DMS153 treated with DMSO at 0.1 percent for 48 hours (cell line): ENCODE measurements around the gene RCSD1.
"Not testable (repeated sequence)": the region's sequence is repeated elsewhere in the genome, so short reads cannot be mapped to it uniquely, and the experiment has no call there.

Experiments
- DNase-seq: peaks from one replicate; lab custom pipeline; 2025; ENCODE audit not compliant: unreplicated experiment; lab: John Stamatoyannopoulos, UW

RCSD1 gene, protein sequence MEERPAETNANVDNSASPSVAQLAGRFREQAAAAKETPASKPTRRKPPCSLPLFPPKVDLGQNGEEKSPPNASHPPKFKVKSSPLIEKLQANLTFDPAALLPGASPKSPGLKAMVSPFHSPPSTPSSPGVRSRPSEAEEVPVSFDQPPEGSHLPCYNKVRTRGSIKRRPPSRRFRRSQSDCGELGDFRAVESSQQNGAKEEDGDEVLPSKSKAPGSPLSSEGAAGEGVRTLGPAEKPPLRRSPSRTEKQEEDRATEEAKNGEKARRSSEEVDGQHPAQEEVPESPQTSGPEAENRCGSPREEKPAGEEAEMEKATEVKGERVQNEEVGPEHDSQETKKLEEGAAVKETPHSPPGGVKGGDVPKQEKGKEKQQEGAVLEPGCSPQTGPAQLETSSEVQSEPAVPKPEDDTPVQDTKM

DNA sequence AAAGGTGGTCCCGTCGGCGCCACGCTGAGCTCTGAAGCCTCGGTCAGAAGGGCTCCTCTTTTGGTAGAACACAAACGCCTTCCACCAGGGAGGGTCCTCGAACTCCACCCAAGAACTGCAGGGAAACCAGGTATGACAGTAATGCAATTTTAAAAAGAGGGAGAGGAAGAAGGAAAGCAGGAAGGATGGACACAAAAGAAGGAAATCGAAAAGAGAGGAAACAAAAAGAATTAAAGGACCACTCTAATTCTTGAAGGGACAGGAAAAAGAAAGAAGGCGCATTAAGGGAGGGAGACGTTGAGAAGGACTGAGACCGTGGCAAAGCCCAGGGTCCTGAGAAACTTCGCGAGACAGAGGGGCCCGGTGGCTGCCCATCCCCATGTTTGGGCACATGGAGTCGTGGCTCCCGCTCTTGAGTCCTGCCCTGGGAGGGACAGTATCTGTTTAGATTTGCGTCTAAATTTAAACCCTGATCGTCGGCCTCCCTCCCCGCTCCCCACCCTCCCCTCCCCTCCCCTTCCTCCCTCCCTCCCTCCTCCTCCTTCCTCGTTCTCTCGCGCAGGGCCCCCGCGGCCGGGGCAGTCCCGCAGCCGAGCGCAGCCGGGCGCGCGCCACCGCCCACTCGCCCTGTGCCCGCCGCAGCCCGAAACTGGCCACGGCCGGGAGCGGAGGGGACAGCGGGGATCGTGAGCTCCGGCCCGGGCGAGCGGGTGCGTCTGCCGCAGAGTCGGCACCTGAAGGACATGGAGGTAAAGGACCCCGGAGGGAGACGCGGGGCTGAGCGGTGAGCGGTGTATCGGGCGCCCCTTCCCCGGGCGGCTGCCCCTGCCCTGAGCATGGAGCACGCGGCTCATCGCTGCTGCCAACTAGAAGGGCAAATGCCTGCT lies at the start of gene RCSD1:
TSS of gene RCSD1 (plus strand) at position 552 of the 887 bp plus-strand sequence. CDS start at position 744, 192 bp downstream.
- no peak for DNase-seq

DNA sequence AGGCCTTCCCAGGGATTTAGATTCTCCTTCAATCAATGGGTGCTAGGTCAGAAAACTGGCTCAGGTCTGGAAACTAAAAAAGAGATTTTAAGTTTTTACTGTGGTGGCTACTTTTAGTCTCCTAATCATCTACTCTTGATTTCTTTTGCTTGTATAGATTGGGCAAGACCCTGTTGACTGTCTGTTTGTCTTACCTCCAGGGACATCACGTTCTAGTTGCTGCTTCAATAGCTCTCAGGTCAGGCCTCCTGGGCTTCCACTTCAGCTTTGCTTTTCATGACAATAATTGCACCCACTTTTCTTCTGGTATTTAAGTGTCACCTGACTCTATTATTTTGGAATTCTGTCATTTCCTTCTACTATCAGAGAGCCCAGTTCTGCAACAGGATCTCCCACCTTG lies 48.0 kb upstream of the RCSD1 start:
- DNase-seq: no peak

DNA sequence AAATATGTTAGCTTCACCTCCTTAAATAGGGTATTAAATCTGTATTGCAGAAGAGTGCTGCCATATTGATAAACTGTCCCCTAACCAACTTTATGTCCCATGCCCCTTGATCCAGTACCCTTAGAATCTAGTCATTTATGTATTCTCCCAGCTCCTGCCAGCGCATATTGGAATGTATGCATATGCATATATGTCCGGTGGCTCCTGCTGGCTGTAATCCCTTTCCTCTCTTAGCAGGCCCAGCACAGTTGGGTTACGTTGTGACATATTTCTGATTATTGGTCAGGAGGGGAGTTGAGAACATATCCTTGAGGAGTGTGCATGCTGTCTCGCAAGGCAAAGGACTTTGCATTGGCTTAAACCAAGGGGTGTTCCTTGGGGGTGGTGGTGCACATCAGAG lies 47.3 kb upstream of the RCSD1 start:
- no peak for DNase-seq

DNA sequence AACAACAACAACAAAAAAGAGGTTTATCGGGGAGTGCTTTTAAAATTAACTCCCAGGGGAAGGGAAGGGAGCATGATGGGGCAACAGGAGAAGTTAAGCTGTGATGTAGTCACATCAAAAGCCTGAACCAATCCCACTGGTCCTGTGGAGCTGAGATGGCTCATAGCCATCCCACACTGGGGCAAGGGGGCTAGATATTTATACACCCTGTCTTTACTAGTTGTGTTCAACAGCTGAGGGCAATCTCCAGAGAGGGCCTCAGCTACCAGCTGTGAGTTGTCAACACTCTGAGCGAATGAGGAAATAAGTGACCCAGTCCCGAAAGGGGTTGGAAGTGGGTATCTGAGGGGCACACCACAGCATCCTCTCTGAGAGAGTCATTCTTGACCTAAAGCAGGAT lies 45.5 kb upstream of the RCSD1 start:
- DNase-seq: no peak

DNA sequence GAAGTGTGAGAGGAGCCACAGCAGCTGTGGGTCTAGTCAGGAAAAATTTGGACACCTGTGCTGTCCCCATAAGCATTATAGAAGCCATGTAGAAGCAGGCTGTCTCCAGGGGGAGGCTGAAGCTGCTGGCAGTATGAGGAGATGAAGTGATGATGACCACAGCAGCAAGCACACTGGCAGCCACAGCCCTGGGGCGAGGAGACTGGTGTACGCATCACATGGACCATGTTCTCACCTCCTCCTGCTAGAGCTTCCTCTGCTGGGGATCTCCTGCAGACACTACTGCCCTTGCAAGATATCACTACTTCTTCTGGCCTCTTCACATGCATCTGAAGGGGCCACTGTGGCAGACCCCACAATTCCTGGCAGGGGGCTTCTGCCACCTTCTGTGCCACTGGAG lies 42.7 kb upstream of the RCSD1 start:
- no peak for DNase-seq

DNA sequence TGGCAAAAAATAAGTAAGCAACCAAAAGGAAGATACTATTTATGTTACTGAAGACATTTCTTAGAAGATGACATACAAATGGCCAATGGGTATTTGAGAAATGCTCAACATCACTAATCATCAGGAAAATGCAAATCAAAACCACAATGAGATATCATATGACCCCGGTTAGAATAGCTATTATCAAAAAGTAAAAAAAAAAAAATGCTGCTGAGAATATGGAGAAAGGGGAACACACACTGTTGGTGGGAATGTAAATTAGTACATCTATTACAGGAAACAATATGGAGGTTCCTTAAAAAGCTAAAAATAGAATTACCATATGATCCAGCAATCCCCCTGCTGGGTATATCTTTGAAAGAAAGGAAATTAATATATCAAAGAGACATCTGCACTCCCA lies 42.2 kb upstream of the RCSD1 start:
- no peak for DNase-seq

DNA sequence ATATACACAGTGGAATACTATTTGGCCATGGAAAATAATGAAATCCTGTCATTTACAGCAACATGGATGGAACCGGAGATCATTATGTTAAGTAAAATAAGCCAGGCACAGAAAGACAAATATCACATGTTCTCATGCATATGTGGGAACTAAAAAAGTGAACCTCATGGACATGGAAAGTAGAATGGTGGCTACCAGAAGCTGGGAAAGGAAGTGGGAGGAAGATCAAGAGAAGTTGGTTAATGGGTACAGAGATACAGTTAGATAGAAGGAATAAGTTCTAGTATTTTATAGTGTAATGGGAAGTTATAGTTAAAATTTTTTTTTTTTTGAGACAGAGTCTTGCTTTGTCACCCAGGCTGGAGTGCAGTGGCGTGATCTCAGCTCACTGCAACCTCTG lies 41.7 kb upstream of the RCSD1 start:
- no peak for DNase-seq

DNA sequence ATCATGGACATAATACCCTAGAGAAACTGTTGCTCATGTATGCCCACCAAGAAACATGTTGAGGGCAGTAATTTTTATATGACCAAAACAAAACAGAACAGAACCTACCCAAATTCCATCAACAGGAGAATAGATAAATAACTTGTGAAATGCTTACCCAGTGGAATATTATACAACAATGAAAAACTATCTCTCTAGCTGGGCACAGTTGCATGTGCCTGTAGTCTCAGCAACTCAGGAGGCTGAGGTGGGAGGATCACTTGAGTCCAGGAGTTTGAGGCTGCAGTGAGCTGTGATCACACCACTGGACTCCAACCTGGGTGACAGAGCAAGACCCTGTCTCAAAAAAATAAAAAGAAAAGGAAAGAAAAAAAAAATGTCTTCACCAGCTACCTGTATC lies 37.6 kb upstream of the RCSD1 start:
- no peak for DNase-seq

DNA sequence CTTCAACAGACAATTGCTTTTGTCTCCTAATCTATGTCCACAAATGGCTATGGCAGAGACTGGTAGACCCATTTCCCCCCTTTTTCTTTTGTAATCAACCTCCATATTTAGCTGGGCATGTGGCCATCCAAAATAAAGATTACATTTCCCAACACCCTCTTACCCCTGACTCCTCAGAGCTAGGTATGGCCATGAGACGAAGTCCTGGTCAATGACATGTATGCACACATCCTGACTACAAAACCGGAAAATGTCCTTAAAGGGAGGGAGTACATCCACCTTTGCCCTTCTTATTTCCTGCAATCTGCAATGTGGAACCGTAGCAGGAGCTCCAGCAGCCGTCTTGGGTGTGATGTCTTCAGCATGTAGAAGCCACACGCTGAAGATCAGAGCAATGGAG lies 36.2 kb upstream of the RCSD1 start:
- no peak for DNase-seq

DNA sequence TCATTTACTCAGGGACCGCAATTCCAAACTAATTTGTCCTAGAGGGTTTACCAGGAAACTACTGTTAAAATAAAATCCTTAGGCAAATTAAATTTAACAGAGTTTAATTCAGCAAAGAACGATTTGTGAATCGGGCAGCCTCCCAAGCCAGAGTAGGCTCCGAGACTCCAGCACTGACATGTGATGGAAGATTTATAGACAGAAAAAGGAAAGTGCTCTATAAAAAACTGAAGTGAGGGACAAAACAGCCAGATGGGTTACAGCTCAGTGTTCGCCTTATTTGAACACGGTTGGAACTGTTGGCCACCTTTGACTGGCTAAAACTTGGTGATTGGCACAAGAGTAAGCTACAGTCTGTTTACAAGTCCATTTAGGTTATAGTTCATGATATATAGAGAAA lies 35.2 kb upstream of the RCSD1 start:
- no peak for DNase-seq

DNA sequence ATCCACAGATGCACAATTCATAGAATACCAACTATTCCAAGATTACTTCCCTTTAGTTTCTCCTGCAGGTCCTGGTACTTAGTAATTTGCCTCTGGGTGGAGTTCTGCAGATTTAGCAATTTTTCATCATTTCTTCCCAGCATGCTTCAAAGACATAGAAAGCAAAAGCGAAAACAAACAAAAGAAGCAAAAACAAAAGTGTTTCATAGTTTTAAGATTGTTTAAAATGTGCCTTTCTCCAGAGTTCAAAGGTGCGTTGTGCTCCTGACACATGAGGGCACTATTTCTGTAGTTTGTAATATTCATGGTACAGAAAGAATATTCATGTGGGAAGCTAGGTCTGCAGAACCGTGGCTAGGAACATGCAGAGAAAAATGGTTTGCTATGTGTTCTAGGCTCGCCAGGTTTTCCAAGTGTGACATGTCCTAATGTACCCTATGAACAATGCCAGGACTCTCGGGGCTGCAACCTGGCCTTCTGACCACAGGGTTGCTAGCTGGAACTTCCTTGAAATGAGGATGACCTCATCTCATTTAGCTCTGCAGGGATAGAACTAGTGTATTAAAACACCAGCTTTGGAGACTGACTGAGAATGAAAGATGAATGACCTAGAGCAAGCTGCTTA lies 30.0 kb upstream of the RCSD1 start:
- DNase-seq: no peak

DNA sequence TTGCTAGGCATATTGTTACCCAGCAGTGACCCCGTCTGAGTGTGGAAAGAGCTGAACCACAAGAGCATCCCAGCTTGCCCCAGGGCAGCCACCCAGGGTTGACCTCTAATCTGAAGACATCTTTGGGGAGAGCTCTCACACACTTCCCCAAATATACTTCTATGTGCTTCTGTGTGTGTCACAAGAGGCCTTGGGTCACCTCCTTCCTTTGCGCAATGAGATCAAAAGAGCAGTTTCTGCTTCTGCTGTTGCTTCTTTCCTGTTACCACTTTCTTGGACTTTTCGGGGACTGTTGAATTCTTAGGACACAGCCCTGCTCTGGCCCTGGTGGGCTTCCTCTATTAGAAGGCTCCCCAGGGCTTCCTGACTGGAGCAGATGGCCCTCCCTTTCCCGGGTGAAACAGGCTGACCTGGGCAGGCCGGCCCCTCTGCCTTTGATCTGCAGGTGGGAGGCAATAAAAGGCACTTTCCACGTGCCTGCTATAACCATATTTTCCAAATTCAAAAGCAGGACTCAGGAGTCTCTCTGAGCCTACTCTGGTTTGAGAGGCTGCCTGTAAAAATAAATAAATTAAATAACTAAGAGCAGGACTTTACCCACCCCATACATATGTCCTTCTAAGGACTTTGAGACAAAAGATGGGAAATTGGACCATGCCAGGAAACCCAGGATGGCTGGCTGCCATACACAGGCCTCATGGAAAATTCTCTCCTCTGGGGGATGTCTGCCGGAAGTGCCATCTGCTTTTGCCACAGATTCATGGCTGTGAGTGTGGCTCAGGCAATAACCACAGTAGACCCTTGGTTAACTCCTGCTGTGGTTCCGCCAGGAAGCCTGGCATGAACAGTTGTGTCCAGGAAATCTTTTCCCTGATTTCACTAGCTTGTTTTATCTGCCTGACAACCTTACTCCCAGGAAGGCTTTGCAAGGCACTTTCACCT lies 28.3 kb upstream of the RCSD1 start:
- no peak for DNase-seq

DNA sequence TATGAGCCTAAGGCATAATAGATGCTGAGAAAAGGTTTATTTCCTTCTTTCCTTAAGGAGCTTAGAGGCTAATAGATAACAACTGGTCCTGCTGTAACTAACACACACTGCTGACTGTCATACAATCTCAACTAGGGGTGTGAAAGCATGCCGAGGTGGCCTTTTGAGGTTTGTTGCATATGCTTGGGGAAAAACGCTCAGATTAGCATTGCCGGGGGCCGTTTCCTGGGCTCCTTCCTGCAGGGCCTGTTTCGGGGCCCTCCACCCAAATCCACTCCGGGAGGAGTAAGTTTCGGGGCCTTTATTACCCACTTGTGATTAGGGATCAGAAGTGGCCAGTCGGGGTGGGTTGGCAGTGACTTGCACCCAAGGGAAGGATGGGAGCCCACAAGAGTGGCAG lies 27.2 kb upstream of the RCSD1 start:
- no peak for DNase-seq

DNA sequence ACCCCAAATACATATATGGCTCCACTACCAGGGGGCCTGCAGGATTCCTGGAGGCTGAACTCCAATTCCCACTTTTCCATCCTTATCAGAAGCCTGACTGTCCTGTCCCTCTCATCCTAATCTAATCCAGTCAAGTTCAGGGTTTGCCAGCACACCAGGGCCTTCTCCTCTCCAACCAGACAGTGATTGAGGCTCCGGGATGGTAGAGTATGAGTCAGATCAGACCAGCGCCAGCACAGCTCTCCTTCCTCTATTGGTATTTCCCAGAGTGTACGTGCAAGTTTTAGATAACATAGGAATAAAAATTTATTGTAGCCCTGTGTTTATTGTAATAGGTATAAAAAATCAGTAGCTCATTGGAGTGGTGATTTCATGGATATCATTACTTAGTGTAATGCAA lies 24.5 kb upstream of the RCSD1 start:
- DNase-seq: no peak

DNA sequence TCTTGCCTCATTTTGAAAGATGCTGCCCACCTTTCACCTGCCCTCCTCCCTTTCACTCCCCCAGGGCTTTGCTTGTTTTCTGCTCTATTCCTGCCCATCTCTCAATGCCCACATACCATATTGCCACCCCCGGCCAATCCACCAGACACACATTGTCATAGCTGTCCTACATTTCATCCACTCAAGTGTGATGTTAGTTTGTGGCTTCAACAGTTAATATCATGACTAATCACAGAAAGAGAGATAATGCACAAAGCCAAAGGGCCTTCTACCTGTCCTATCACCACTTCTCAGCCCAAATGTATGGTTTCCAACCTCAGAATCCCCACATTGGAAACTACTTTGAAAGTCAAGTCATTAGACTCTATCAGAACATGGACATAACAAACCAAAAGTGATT lies 18.0 kb upstream of the RCSD1 start:
- DNase-seq: no peak

DNA sequence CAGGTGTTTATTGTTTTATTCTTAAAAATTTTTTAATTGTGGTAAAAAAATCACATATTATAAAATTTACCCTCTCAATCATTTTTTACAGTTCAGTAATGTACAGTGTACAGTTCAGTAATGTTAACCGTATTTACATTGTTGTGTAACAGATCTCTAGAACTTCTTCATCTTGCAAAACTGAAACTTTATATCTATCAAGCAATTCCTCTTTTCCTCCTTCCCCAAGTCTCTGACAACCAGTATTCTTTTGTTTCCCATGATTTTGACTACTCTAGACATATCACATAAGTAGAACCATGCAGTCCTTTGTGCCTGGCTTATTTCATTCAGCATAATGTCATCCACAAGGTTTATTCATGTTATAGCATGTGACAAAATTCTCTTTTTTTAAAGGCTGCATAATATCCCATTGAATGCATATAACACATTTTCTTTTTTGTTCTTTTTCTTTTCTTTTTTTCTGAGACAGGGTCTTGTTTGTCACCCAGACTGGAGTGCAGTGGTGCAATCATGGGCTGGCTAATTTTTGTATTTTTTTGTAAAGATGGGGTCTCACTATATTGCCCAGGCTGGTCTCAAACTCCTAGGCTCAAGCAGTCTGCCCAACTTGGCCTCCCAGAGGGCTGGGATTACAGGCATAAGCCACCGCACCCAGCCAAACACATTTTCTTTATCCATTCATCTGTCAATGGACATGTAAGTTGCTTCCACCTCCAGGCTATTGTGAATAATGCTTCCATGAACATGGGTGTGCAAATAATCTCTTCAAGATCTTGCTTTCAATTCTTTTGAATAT lies 17.2 kb upstream of the RCSD1 start:
- DNase-seq: no peak

DNA sequence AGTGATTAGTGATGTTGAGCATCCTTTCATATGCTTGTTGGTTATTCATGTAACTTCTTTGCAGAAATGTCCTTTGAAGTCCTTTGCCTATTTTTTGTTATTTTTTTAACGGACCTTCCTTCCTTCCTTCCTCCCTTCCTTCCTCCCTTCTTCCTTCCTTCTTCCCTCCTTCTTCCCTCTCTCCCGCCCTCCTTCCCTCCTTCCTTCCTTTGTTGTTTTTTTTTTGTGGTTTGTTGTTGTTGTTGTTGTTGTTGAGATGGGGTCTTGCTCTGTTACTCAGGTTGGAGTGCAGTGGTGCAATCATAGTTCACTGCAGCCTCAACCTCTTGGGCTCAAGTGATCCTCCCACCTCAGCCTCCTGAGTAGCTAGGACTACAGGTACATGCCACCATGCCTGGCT lies 16.0 kb upstream of the RCSD1 start:
- not testable (repeated sequence) for DNase-seq

DNA sequence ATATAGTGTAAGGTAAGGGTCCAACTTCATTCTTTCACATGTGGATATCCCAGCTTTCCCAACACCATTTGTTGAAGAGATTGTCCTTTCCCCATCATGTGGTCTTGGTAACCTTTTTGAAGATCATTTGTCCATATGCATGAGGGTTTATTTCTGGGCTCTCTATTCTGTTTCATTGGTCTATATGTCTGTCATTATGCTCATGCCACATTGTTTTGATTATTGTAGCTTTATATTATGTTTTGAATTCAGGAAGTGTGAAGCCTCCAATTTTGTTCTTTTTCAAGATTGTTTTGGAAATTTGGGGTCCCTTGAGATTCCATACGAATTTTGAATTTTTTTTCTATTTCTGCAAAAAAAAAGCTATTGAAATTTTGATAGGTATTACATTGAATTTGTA lies 15.2 kb upstream of the RCSD1 start:
- DNase-seq: no peak

DNA sequence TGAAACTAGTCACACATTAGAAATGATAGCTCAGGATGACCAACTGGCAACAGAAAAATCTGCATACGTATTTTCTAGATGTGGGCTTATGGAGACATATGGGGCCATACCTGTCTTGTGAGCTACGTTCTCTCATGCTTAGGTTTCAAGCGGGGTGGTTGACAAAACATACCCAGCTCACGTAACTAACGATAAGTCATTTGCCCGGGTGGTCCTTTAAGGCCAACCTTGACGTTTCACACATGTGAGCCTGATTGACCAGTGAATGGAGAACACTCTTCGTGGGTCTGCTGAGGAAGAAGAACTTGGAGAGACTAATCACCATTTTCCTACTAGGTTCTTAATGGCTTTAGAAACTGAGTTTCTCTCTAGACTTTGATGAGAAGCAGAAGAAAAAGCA lies 13.5 kb upstream of the RCSD1 start:
- DNase-seq: no peak
